K562 (cell line): Measurements from ENCODE around the gene RPS8. TPM values are rescaled to one million over a fixed set of nuclear protein-coding genes. Genes with fewer than 3 reads are reported as not detected.
A peak's percentile ranks its signal among the peaks of the same experiment; 100 is the strongest.

Source experiments
- CTCFL ChIP-seq: IDR thresholded peaks from 2 replicates; pipeline ENCODE4 v1.6.1; 2011; ENCODE audit warnings: borderline replicate concordance, low read depth, mild to moderate bottlenecking, moderate library complexity, low read length; ENCODE audit not compliant: insufficient read depth, poor library complexity, severe bottlenecking
- GTF3C2 ChIP-seq: IDR thresholded peaks from 3 replicates; pipeline ENCODE4 v1.6.1; 2011; ENCODE audit warnings: borderline replicate concordance, mild to moderate bottlenecking, moderate library complexity; ENCODE audit not compliant: insufficient read length; ENCODE audit errors: extremely low read depth
- HMGN3 ChIP-seq: IDR thresholded peaks from 2 replicates; pipeline ENCODE4 v1.6.1; 2011; ENCODE audit warnings: borderline replicate concordance, low read depth, mild to moderate bottlenecking, mixed read lengths, low read length; ENCODE audit not compliant: insufficient read length; ENCODE audit errors: extremely low read depth
- MIER1 ChIP-seq: fragments of 450-650 bp; IDR thresholded peaks from 2 replicates; pipeline ENCODE4 v1.6.1; 2016; ENCODE audit warnings: antibody characterized with exemption, mild to moderate bottlenecking, low read depth
- NR2C2 ChIP-seq, 2 experiments: fragments of 200-800 bp in 1 of 2; sonication (Bioruptor generic) in 1 of 2; sonication (generic) in 1 of 2; formaldehyde crosslinking in 1 of 2; IDR thresholded peaks; 2 replicates each; pipeline versions ENCODE4 v1.6.1 to v1.8.0; 2016 to 2022; ENCODE audit warnings: mild to moderate bottlenecking in 1 of 2, missing compliant biosample characterization in 1 of 2, missing genetic modification characterization in 1 of 2, missing genetic modification reagents in 1 of 2
- PRDM10 ChIP-seq: fragments of 450-650 bp; IDR thresholded peaks from 2 replicates; pipeline ENCODE4 v1.6.1; 2018; ENCODE audit not compliant: partially characterized antibody
- SMARCC2 ChIP-seq: fragments of 450-650 bp; IDR thresholded peaks from 2 replicates; pipeline ENCODE4 v1.6.1; 2017; ENCODE audit warnings: antibody characterized with exemption, moderate library complexity, mild to moderate bottlenecking, low read depth
- STAT6 ChIP-seq: sonication (generic); formaldehyde crosslinking; IDR thresholded peaks from 2 replicates; pipeline ENCODE4 v1.8.1; 2023; ENCODE audit warnings: mild to moderate bottlenecking, missing genetic modification reagents
- ZC3H11A ChIP-seq: IDR thresholded peaks from 2 replicates; pipeline ENCODE4 v1.6.1; 2012; ENCODE audit warnings: low read depth, low read length, improper control_type of control experiment
- ZNF146 ChIP-seq: IDR thresholded peaks from one replicate; pipeline ENCODE4 v1.6.1; 2018; ENCODE audit warnings: missing compliant biosample characterization; ENCODE audit not compliant: unreplicated experiment
- ZNF57 ChIP-seq: fragments of 450-650 bp; formaldehyde crosslinking; IDR thresholded peaks from 2 replicates; pipeline ENCODE4 v1.4.0; 2020; ENCODE audit warnings: mild to moderate bottlenecking, moderate library complexity
- polyA plus RNA-seq, 8 experiments: library from polyadenylated mRNA; depleted of rRNA in 4 of 8; stranded (reverse) in 5 of 8; unstranded in 3 of 8; fragments of >200 nt; fragmentation: Nextera tagmentation in 2 of 8; fragmentation: Illumina TruSeq in 1 of 8; extraction: Ambion mirVana in 2 of 8; extraction: Trizol in 1 of 8; gene quantifications; 2 replicates each; pipeline versions ENCODE4 v1.2.1 to v1.2.3, GENCODE V29; 2011 to 2014; ENCODE audit warnings: inconsistent platforms in 1 of 8, missing spikeins in 1 of 8
- total RNA-seq, 7 experiments: library from RNA; depleted of rRNA in 6 of 7; stranded (reverse); fragments of >200 nt in 6 of 7; fragmentation: Illumina TruSeq in 2 of 7; extraction: Trizol in 2 of 7; gene quantifications; 2 replicates each; pipeline versions ENCODE4 v1.2.1 to v1.2.3, GENCODE V29; 2011 to 2021; ENCODE audit warnings: low replicate concordance in 1 of 7

The RPS8 gene
- total and polyA plus RNA-seq, 9 of the 15 experiments (the other 6 are each of a cell fraction or from before 2014, with no cell fraction given), result 2,431 to 4,168 (median 3,109) TPM

- TF ChIP-seq STAT6 (CRISPR knock-in tag) (no peak), PRDM10 (peak; percentile 70), NR2C2 (CRISPR knock-in tag; IDR thresholded peaks at IDR 0.05) (no peak; the same call in 1 of the 2 replicates), NR2C2 (tag; IDR thresholded peaks at IDR 0.05) (peak; percentile 65; the same call in 1 of the 2 replicates), ZNF57 (peak; percentile 35; the same call in 1 of the 2 replicates), ZC3H11A (no peak), HMGN3 (peak; percentile 48), GTF3C2 (no peak), SMARCC2 (no peak), MIER1 (no peak; the same call in 1 of the 2 replicates), CTCFL (no peak), ZNF146 (CRISPR knock-in tag) (no peak)
Observed at GRCh38 chr1:44808063-44808937, 33.0 kb downstream of the RPS8 start, which contains the start of gene BTBD19 (continued).
